HCT116 (cell line): ENCODE measurements around the gene CCDC187. TPM values are rescaled to one million over a fixed set of nuclear protein-coding genes. Genes with fewer than 3 reads are reported as not detected.

Experiments
- ATAC-seq: fragments of 200-7000 bp; cut with Tn5 transposase; 2 replicates; pipeline ENCODE4 v1.9.1; 2020; ENCODE audit warnings: mild to moderate bottlenecking, moderate library complexity
- BruUV-seq: library from RNA; stranded (reverse); fragments of 400-500 nt; replicated peaks from 2 replicates; lab custom pipeline; 2021; lab: Mats Ljungman, UMichigan
- CTCF ChIA-PET: fragments of 300-600 bp; sonication (Branson Sonifier 250); formaldehyde crosslinking; loops from one replicate; lab custom pipeline; 2021; ENCODE audit warnings: antibody characterized with exemption; lab: Charles Lee
- POLR2A ChIA-PET: fragments of 300-600, 350-600 bp; sonication (Branson Sonifier 250); formaldehyde crosslinking; loops from one replicate; lab custom pipeline; 2021; ENCODE audit warnings: antibody characterized with exemption; lab: Charles Lee
- RAD21 ChIA-PET, 2 experiments: fragments of 300-600 bp; sonication (Branson Sonifier 250); formaldehyde crosslinking; loops; one replicate each; lab custom pipeline; 2023; ENCODE audit warnings: low total read pairs in 2 of 2; ENCODE audit not compliant: uncharacterized antibody in 2 of 2, unreplicated experiment in 2 of 2, low non-redundant PET in 1 of 2; lab: Charles Lee
- DNase-seq: peaks from one replicate; pipeline ENCODE4 v3.0.0-alpha.2; 2010; ENCODE audit warnings: low read depth, low spot score
- H2AFZ ChIP-seq: fragments of 200-600 bp; shearing (Covaris generic), sonication (generic); 2 replicates; pipeline ENCODE4 v1.6.1; 2017; ENCODE audit warnings: low read depth, mixed run types, mixed read lengths, antibody characterized with exemption, low read length; ENCODE audit not compliant: poor library complexity, severe bottlenecking
- H3K27ac ChIP-seq: 2 replicates; pipeline ENCODE4 v1.5.1; 2012; ENCODE audit warnings: low read depth, low read length
- H3K27me3 ChIP-seq: fragments of 200-600 bp; sonication (generic); 2 replicates; pipeline ENCODE4 v1.6.1; 2016; ENCODE audit warnings: mixed run types, low read length, mixed read lengths; ENCODE audit not compliant: insufficient read depth
- H3K36me3 ChIP-seq, 2 experiments: fragments of 200-500 bp in 1 of 2; fragments of 200-600 bp in 1 of 2; sonication (Bioruptor generic) in 1 of 2; sonication (generic) in 1 of 2; 2 replicates each; pipeline versions ENCODE4 v1.5.1 to v1.6.1; 2014 to 2016; ENCODE audit warnings: low read length in 2 of 2, inconsistent platforms in 1 of 2, mixed read lengths in 1 of 2, mixed run types in 1 of 2; ENCODE audit not compliant: insufficient read depth in 2 of 2, control insufficient read depth in 1 of 2
- H3K4me1 ChIP-seq, 2 experiments: fragments of 200-600 bp in 1 of 2; sonication (generic) in 1 of 2; 2 replicates each; pipeline versions ENCODE4 v1.5.1 to v1.6.1; 2012 to 2017; ENCODE audit warnings: low read length in 2 of 2, inconsistent platforms in 1 of 2, mild to moderate bottlenecking in 1 of 2, mixed read lengths in 1 of 2, mixed run types in 1 of 2, moderate library complexity in 1 of 2; ENCODE audit not compliant: insufficient read depth in 2 of 2, control insufficient read depth in 1 of 2
- H3K4me2 ChIP-seq: fragments of 200-600 bp; sonication (generic); 2 replicates; pipeline ENCODE4 v1.6.1; 2017; ENCODE audit warnings: mixed run types, low read length, mixed read lengths
- H3K4me3 ChIP-seq, 2 experiments: fragments of 200-600 bp in 1 of 2; sonication (generic) in 1 of 2; replicated peaks in 1 of 2; 2 replicates each; pipeline ENCODE4 v1.5.1; 2011 to 2016; ENCODE audit warnings: low read length in 2 of 2, control low read depth in 1 of 2, low read depth in 1 of 2, mild to moderate bottlenecking in 1 of 2, mixed read lengths in 1 of 2, mixed run types in 1 of 2
- H3K79me2 ChIP-seq: fragments of 200-600 bp; sonication (generic); 2 replicates; pipeline ENCODE4 v1.6.1; 2017; ENCODE audit warnings: mild to moderate bottlenecking, mixed run types, low read length, moderate library complexity, mixed read lengths; ENCODE audit not compliant: insufficient read depth
- H3K9ac ChIP-seq: fragments of 200-600 bp; sonication (generic); 2 replicates; pipeline ENCODE4 v1.6.1; 2016; ENCODE audit warnings: low read length, mixed read lengths
- H3K9me2 ChIP-seq: fragments of 200-600 bp; sonication (generic), shearing (Covaris generic); 2 replicates; pipeline ENCODE4 v1.6.1; 2017; ENCODE audit warnings: mixed run types, mild to moderate bottlenecking, moderate library complexity; ENCODE audit not compliant: insufficient read depth
- H3K9me3 ChIP-seq, 2 experiments: fragments of 200-500 bp in 1 of 2; fragments of 200-600 bp in 1 of 2; sonication (Bioruptor generic) in 1 of 2; sonication (generic) in 1 of 2; 2 replicates each; pipeline ENCODE4 v1.6.1; 2014 to 2017; ENCODE audit warnings: low read length in 2 of 2, mixed read lengths in 2 of 2, inconsistent platforms in 1 of 2, low read depth in 1 of 2, mild to moderate bottlenecking in 1 of 2, mixed run types in 1 of 2, moderate library complexity in 1 of 2; ENCODE audit not compliant: control insufficient read depth in 1 of 2, insufficient read depth in 1 of 2
- H4K20me1 ChIP-seq: fragments of 200-600 bp; sonication (generic), shearing (Covaris generic); 2 replicates; pipeline ENCODE4 v1.6.1; 2017; ENCODE audit warnings: mixed run types, mild to moderate bottlenecking, moderate library complexity; ENCODE audit not compliant: insufficient read depth
- EGR1 ChIP-seq: IDR thresholded peaks from 2 replicates; pipeline ENCODE4 v1.6.1; 2012; ENCODE audit warnings: low read depth
- ELF1 ChIP-seq: IDR thresholded peaks from 2 replicates; pipeline ENCODE4 v1.6.1; 2012; ENCODE audit warnings: low read depth, borderline replicate concordance
- EZH2 ChIP-seq: fragments of 200-600 bp; sonication (generic); IDR thresholded peaks from 2 replicates; pipeline ENCODE4 v1.6.1; 2017; ENCODE audit warnings: antibody characterized with exemption, mixed run types
- FOSL1 ChIP-seq: IDR thresholded peaks from 2 replicates; pipeline ENCODE4 v1.6.1; 2012; ENCODE audit warnings: low read depth
- JUND ChIP-seq: IDR thresholded peaks from 2 replicates; pipeline ENCODE4 v1.6.1; 2012
- POLR2A ChIP-seq: IDR thresholded peaks from 2 replicates; pipeline ENCODE4 v1.7.0; 2011; ENCODE audit warnings: borderline replicate concordance; ENCODE audit not compliant: insufficient read depth, insufficient read length; ENCODE audit errors: extremely low read depth
- POLR2AphosphoS5 ChIP-seq: IDR thresholded peaks from 2 replicates; pipeline ENCODE4 v1.6.1; 2011; ENCODE audit warnings: mild to moderate bottlenecking, low read depth, low read length, moderate library complexity
- RAD21 ChIP-seq: IDR thresholded peaks from 2 replicates; pipeline ENCODE4 v1.6.1; 2012; ENCODE audit warnings: low read depth, mild to moderate bottlenecking
- REST ChIP-seq: IDR thresholded peaks from 2 replicates; pipeline ENCODE4 v1.6.1; 2012; ENCODE audit warnings: low read depth
- SRF ChIP-seq: IDR thresholded peaks from 2 replicates; pipeline ENCODE4 v1.6.1; 2012; ENCODE audit warnings: low read depth
- ZFX ChIP-seq: fragments of 450-650 bp; IDR thresholded peaks from 2 replicates; pipeline ENCODE4 v1.6.1; 2017
- intact Hi-C: fragments of 100-400 bp; cut with micrococcal nuclease; formaldehyde crosslinking; loops from 2 replicates; pipeline ENCODE4 v1.10.0; 2022
- total RNA-seq: library from RNA; stranded (reverse); gene quantifications from one replicate; pipeline ENCODE4 v1.2.1, GENCODE V29; 2021; ENCODE audit not compliant: unreplicated experiment

CCDC187 gene
- total RNA-seq, 1 experiment from 2014 or later = 4.6 TPM

DNA sequence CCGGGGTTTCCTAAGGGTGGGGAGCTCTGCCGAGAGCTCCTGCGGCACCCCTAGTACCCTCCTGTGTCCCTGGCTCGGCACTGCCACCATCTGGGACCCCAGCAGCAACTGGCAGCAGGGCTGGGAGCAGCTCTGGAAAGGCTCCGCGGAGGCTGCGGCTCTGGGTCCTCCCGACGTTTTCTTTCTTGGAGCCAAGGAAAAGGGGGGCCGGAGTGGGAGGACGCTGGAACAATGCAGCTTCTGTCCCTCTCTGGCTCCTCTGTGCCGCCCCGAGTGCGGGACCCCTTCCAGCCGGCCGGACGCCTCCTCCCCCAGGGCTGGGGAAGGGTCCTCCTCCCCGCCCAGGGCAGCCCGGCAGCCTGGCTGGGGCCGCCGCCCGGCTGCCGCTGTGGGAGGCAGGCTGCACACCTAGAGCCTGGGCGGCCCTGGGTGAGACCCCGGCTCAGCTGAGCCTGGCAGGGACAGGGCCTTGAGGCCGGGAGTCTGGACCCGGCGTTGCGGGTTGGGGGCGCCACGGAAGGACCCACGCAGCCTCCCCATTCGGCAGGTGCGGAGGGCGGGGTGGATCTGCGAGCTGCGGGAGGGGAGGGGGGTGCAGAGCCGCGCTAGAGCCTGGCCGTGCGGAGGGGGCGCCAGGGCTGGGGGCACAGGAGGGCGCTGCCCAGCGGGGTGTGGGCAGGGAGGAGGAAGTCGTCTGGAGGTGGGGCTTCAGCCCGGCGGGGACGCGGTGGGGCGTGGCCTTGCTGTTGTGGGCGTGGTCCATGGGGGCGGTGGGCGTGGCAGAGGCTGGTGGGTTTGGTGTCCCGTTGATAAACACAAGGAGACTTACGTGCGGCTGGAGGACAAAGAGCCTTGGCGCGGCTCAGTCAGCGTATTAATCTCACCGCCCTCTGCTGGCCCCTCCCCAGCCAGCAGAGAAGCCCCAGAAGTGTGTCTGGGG lies 38.6 kb upstream of the CCDC187 start:
- no peak overlapping the region for H3K9ac ChIP-seq
- no peaks in the 10 kb centered on the region for H3K9me2 ChIP-seq
- peak overlapping the region; percentile 29; the same call in 1 of the 2 replicates for H3K27ac ChIP-seq
- H3K27me3 ChIP-seq = no peaks in the 10 kb centered on the region
- no peaks in the 10 kb centered on the region for H3K9me3 ChIP-seq
- H3K36me3 ChIP-seq = no peaks in the 10 kb centered on the region; a peak in 1 of 4 replicates
- H3K4me3 ChIP-seq = no peak overlapping the region
- intact Hi-C loops = no loop called here
- TF ChIP-seq FOSL1 (no peak), POLR2AphosphoS5 (no peak), ZFX (no peak), RAD21 (no peak), JUND (no peak), SRF (no peak), POLR2A (no peak), REST (no peak), ELF1 (no peak), EZH2 (no peak), EGR1 (no peak)
- TF ChIP-seq, all 23 proteins: peak for 0
- ATAC-seq (peak; percentile 52), DNase-seq (no peak)
- H3K4me1 ChIP-seq = peaks cover 18 to 36% of the 10 kb centered on the region in 2 experiments; a peak in 3 of 4 replicates
- no peaks in the 10 kb centered on the region for H3K79me2 ChIP-seq
- ChIA-PET RAD21 (no interaction called here), CTCF (no interaction called here), POLR2A (no interaction called here)
- peak overlapping the region; percentile 43 for H3K4me2 ChIP-seq
- H2AFZ ChIP-seq = no peak overlapping the region
- no peaks in the 10 kb centered on the region for H4K20me1 ChIP-seq
- no TSS peak for BruUV-seq
